Progenitor cell of endocrine pancreas (in vitro differentiated cells): ENCODE measurements around the gene ZNF580. TPM values are rescaled to one million over a fixed set of nuclear protein-coding genes. Genes with fewer than 3 reads are reported as not detected.

ENCODE experiments used
- DNase-seq: peaks from one replicate; pipeline ENCODE4 v3.0.0; 2021; ENCODE audit warnings: low spot score; ENCODE audit not compliant: unreplicated experiment
- H3K27ac Mint-ChIP-seq: 2 replicates; pipeline ENCODE4 v1.8.0; 2021; ENCODE audit warnings: mild to moderate bottlenecking, moderate library complexity, mixed read lengths
- H3K27me3 Mint-ChIP-seq: 2 replicates; pipeline ENCODE4 v1.8.0; 2021; ENCODE audit warnings: mixed read lengths
- H3K36me3 Mint-ChIP-seq: 2 replicates; pipeline ENCODE4 v1.8.0; 2022; ENCODE audit warnings: mixed read lengths; ENCODE audit not compliant: insufficient read depth
- H3K4me1 Mint-ChIP-seq: 2 replicates; pipeline ENCODE4 v1.8.0; 2021; ENCODE audit warnings: low read depth, mixed read lengths
- H3K4me3 Mint-ChIP-seq: 2 replicates; pipeline ENCODE4 v1.8.0; 2021; ENCODE audit warnings: low read depth, mild to moderate bottlenecking, moderate library complexity, mixed read lengths
- H3K9me3 Mint-ChIP-seq: 2 replicates; pipeline ENCODE4 v1.8.0; 2021; ENCODE audit warnings: low read depth, mixed read lengths
- total RNA-seq: library from RNA; stranded (reverse); gene quantifications from 2 replicates; pipeline ENCODE4 v1.2.1, GENCODE V29; 2021
- TF ChIP-seq, protein P1 (sequence below): fragments of 200-600 bp; sonication (generic); IDR thresholded peaks from one replicate; pipeline ENCODE4 v1.5.0; 2021; ENCODE audit warnings: antibody characterized with exemption, mild to moderate bottlenecking; ENCODE audit not compliant: unreplicated experiment

Gene ZNF580
- total RNA-seq, 1 donor from 2014 or later, result 45.9 TPM

- Mint-ChIP-seq H3K4me3 (peak overlapping the region; percentile 53), H3K36me3 (peaks cover 4% of the 10 kb centered on the region), H3K27ac (no peak overlapping the region), H3K4me1 (peaks cover 33% of the 10 kb centered on the region), H3K27me3 (no peaks in the 10 kb centered on the region), H3K9me3 (no peaks in the 10 kb centered on the region)
- TF ChIP-seq, protein P1, sequence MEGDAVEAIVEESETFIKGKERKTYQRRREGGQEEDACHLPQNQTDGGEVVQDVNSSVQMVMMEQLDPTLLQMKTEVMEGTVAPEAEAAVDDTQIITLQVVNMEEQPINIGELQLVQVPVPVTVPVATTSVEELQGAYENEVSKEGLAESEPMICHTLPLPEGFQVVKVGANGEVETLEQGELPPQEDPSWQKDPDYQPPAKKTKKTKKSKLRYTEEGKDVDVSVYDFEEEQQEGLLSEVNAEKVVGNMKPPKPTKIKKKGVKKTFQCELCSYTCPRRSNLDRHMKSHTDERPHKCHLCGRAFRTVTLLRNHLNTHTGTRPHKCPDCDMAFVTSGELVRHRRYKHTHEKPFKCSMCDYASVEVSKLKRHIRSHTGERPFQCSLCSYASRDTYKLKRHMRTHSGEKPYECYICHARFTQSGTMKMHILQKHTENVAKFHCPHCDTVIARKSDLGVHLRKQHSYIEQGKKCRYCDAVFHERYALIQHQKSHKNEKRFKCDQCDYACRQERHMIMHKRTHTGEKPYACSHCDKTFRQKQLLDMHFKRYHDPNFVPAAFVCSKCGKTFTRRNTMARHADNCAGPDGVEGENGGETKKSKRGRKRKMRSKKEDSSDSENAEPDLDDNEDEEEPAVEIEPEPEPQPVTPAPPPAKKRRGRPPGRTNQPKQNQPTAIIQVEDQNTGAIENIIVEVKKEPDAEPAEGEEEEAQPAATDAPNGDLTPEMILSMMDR, result no peak
- no peak for DNase-seq
Measured at GRCh38 chr19:55637534-55637933, 3.3 kb upstream of the ZNF580 start.

- Mint-ChIP-seq H3K4me3 (peak overlapping the region; percentile 53), H3K36me3 (peaks cover 4% of the 10 kb centered on the region), H3K27me3 (no peaks in the 10 kb centered on the region), H3K4me1 (peaks cover 41% of the 10 kb centered on the region), H3K27ac (peak overlapping the region; percentile 81), H3K9me3 (no peaks in the 10 kb centered on the region)
- TF ChIP-seq, protein P1, result peak; percentile 56
- DNase-seq, result no peak
Measured at GRCh38 chr19:55638864-55639359, 1.9 kb upstream of the ZNF580 start.

GRCh38 chr19:55640043-55640576 is 692 bp upstream of the ZNF580 start:
- Mint-ChIP-seq H3K36me3 (peaks cover 4% of the 10 kb centered on the region), H3K4me1 (peaks cover 42% of the 10 kb centered on the region), H3K27ac (peak overlapping the region; percentile 96), H3K27me3 (no peaks in the 10 kb centered on the region), H3K4me3 (peak overlapping the region; percentile 78), H3K9me3 (no peaks in the 10 kb centered on the region)
- TF ChIP-seq, protein P1, result no peak
- no peak for DNase-seq

GRCh38 chr19:55641426-55642152 is 787 bp downstream of the ZNF580 start:
- Mint-ChIP-seq H3K27ac (peak overlapping the region; percentile 54), H3K4me1 (peaks cover 27% of the 10 kb centered on the region), H3K4me3 (peak overlapping the region; percentile 88), H3K36me3 (peaks cover 4% of the 10 kb centered on the region), H3K9me3 (no peaks in the 10 kb centered on the region), H3K27me3 (no peaks in the 10 kb centered on the region)
- TF ChIP-seq, protein P1, result no peak
- DNase-seq, result no peak

GRCh38 chr19:55642153-55643002 is 1.6 kb downstream of the ZNF580 start:
- H3K27ac Mint-ChIP-seq, result peak overlapping the region; percentile 93
- peaks cover 29% of the 10 kb centered on the region for H3K4me1 Mint-ChIP-seq
- H3K27me3 Mint-ChIP-seq, result no peaks in the 10 kb centered on the region
- no peaks in the 10 kb centered on the region for H3K9me3 Mint-ChIP-seq
- no peak for DNase-seq
- peaks cover 6% of the 10 kb centered on the region for H3K36me3 Mint-ChIP-seq
- H3K4me3 Mint-ChIP-seq, result peak overlapping the region; percentile 88
- TF ChIP-seq, protein P1, result no peak
